A549 (cell line): ENCODE data around the gene LOXHD1. TPM values are rescaled to one million over a fixed set of nuclear protein-coding genes. Genes with fewer than 3 reads are reported as not detected.

Source experiments
- ATAC-seq, 2 experiments: fragments of 200-7000 bp in 1 of 2; fragments of >200 bp in 1 of 2; cut with Nextera tagmentation in 1 of 2; cut with Tn5 transposase in 1 of 2; 3 replicates each; pipeline versions ENCODE4 v1.8.0 to v1.9.1; 2018 to 2020; ENCODE audit warnings: mild to moderate bottlenecking in 1 of 2, moderate library complexity in 1 of 2
- CTCF ChIA-PET: fragments of 300-600 bp; sonication (Branson Sonifier 250); formaldehyde crosslinking; extraction: SDS; loops from one replicate; lab custom pipeline; 2021; ENCODE audit warnings: antibody characterized with exemption, inconsistent platforms; lab: Yijun Ruan, JAX
- POLR2A ChIA-PET: fragments of 350-600 bp; formaldehyde crosslinking; extraction: SDS; loops from one replicate; lab custom pipeline; 2021; ENCODE audit warnings: antibody characterized with exemption, inconsistent platforms; lab: Yijun Ruan, JAX
- DNase-seq, 2 experiments: peaks; one replicate each; pipeline versions ENCODE4 v3.0.0 to v3.0.0-alpha.2; 2011 to 2016; ENCODE audit warnings: low read depth in 1 of 2, low spot score in 1 of 2
- FAIRE-seq: peaks from 2 replicates; lab custom pipeline; 2011; peaks lifted over from hg19 to GRCh38; lab: Jason Lieb, UNC
- H3K27ac ChIP-seq, 2 experiments: fragments of >200 bp; sonication (Bioruptor Twin); formaldehyde crosslinking; 3 replicates each; pipeline ENCODE4 v1.5.1; 2016 to 2017
- H3K4me1 ChIP-seq: fragments of >200 bp; sonication (Bioruptor Twin); formaldehyde crosslinking; 3 replicates; pipeline ENCODE4 v1.6.1; 2016
- H3K4me2 ChIP-seq: fragments of >200 bp; sonication (Bioruptor Twin); formaldehyde crosslinking; 3 replicates; pipeline ENCODE4 v1.6.1; 2016
- H3K4me3 ChIP-seq: fragments of >200 bp; sonication (Bioruptor Twin); formaldehyde crosslinking; 3 replicates; pipeline ENCODE4 v1.5.1; 2016
- H3K9me3 ChIP-seq: fragments of >200 bp; sonication (Bioruptor Twin); formaldehyde crosslinking; 3 replicates; pipeline ENCODE4 v1.6.1; 2016
- BCL3 ChIP-seq: fragments of >200 bp; sonication (Bioruptor Twin); formaldehyde crosslinking; IDR thresholded peaks from 3 replicates; pipeline ENCODE4 v1.6.1; 2016
- CHD4 ChIP-seq: fragments of 200-600 bp; sonication (generic); IDR thresholded peaks from 2 replicates; pipeline ENCODE4 v1.6.1; 2016; ENCODE audit warnings: antibody characterized with exemption, mild to moderate bottlenecking, borderline replicate concordance
- CTCF ChIP-seq: fragments of >200 bp; sonication (Bioruptor Twin); formaldehyde crosslinking; IDR thresholded peaks from 3 replicates; pipeline ENCODE4 v1.5.1; 2016
- EHF ChIP-seq: fragments of 250-450 bp; sonication (Bioruptor Pico); IDR thresholded peaks from 2 replicates; pipeline ENCODE4 v1.5.0; 2020; ENCODE audit warnings: mild to moderate bottlenecking
- FOXS1 ChIP-seq: fragments of 250-450 bp; sonication (Bioruptor Pico); IDR thresholded peaks from 2 replicates; pipeline ENCODE4 v1.5.0; 2020; ENCODE audit warnings: mild to moderate bottlenecking, moderate library complexity
- GATA3 ChIP-seq: IDR thresholded peaks from 2 replicates; pipeline ENCODE4 v1.6.1; 2012; ENCODE audit warnings: borderline replicate concordance
- HDAC2 ChIP-seq: fragments of 200-600 bp; sonication (generic); IDR thresholded peaks from 2 replicates; pipeline ENCODE4 v1.6.1; 2016
- HOXB13 ChIP-seq: fragments of 250-450 bp; sonication (Bioruptor Pico); IDR thresholded peaks from 2 replicates; pipeline ENCODE4 v1.5.0; 2020; ENCODE audit warnings: low read depth, mild to moderate bottlenecking, moderate library complexity
- HOXB5 ChIP-seq: fragments of 250-450 bp; sonication (Bioruptor Pico); IDR thresholded peaks from 2 replicates; pipeline ENCODE4 v1.5.0; 2020; ENCODE audit warnings: mild to moderate bottlenecking, moderate library complexity
- JUN ChIP-seq, 2 experiments: fragments of >200 bp; sonication (Bioruptor Twin); formaldehyde crosslinking; IDR thresholded peaks; 2 replicates in 1 of 2; 3 replicates in 1 of 2; pipeline ENCODE4 v1.6.1; 2016 to 2017
- JUNB ChIP-seq: fragments of >200 bp; sonication (Bioruptor Twin); formaldehyde crosslinking; IDR thresholded peaks from 2 replicates; pipeline ENCODE4 v1.6.1; 2016
- KDM1A ChIP-seq: fragments of 200-600 bp; sonication (generic); IDR thresholded peaks from 2 replicates; pipeline ENCODE4 v1.6.1; 2016; ENCODE audit warnings: low read depth, mild to moderate bottlenecking
- MAZ ChIP-seq: fragments of 150-350 bp; IDR thresholded peaks from 2 replicates; pipeline ENCODE4 v1.6.1; 2014; ENCODE audit warnings: antibody characterized with exemption, low read depth, low read length, borderline replicate concordance
- MYC ChIP-seq: IDR thresholded peaks from 2 replicates; pipeline ENCODE4 v1.6.1; 2012; ENCODE audit warnings: mild to moderate bottlenecking, inconsistent platforms, low read length, improper control_type of control experiment, borderline replicate concordance
- NR3C1 ChIP-seq: fragments of >200 bp; sonication (Bioruptor Twin); formaldehyde crosslinking; IDR thresholded peaks from 3 replicates; pipeline ENCODE4 v1.6.1; 2017
- PBX3 ChIP-seq: IDR thresholded peaks from 2 replicates; pipeline ENCODE4 v1.6.1; 2012
- PHF8 ChIP-seq: fragments of 200-600 bp; sonication (generic); IDR thresholded peaks from 2 replicates; pipeline ENCODE4 v1.6.1; 2016; ENCODE audit warnings: low read depth, mild to moderate bottlenecking, antibody characterized with exemption, moderate library complexity, borderline replicate concordance
- RFX5 ChIP-seq: fragments of 450-650 bp; IDR thresholded peaks from 2 replicates; pipeline ENCODE4 v1.7.1; 2014; ENCODE audit warnings: antibody characterized with exemption, mild to moderate bottlenecking, moderate library complexity
- RNF2 ChIP-seq: fragments of 200-600 bp; sonication (generic); IDR thresholded peaks from 2 replicates; pipeline ENCODE4 v1.6.1; 2016; ENCODE audit warnings: low read depth, mild to moderate bottlenecking, antibody characterized with exemption, moderate library complexity, borderline replicate concordance
- SREBF2 ChIP-seq: fragments of 450-650 bp; IDR thresholded peaks from 2 replicates; pipeline ENCODE4 v1.6.1; 2014; ENCODE audit warnings: mild to moderate bottlenecking, moderate library complexity
- ZC3H11A ChIP-seq: fragments of 450-650 bp; IDR thresholded peaks from 2 replicates; pipeline ENCODE4 v1.6.1; 2014; ENCODE audit warnings: antibody characterized with exemption, mild to moderate bottlenecking
- ZFP36 ChIP-seq: fragments of 450-650 bp; IDR thresholded peaks from 2 replicates; pipeline ENCODE4 v1.6.1; 2014; ENCODE audit warnings: borderline replicate concordance; ENCODE audit not compliant: partially characterized antibody
- WGBS: methylation state at CpG from one replicate; pipeline ENCODE4 v1.1.6; 2017; ENCODE audit errors: missing lambda C conversion rate; 5-methylcytosine and 5-hydroxymethylcytosine counted together
- polyA plus RNA-seq, 4 experiments: library from polyadenylated mRNA; depleted of rRNA in 3 of 4; stranded (reverse); fragments of >200 nt; fragmentation: RNase III in 1 of 4; extraction: RNeasy Plus Mini Kit Qiagen cat#74134 plus additional on column Dnase treatment in 1 of 4; gene quantifications; 2 replicates in 3 of 4; 3 replicates in 1 of 4; pipeline ENCODE4 v1.2.3, GENCODE V29; 2011 to 2017

LOXHD1 gene
- polyA plus RNA-seq, 2 of the 4 experiments (the other 2 are of a cell fraction): not detected

- Histone ChIP-seq H3K9me3 (no peaks in the 10 kb centered on the region), H3K27ac (no peak overlapping the region), H3K4me1 (no peaks in the 10 kb centered on the region), H3K4me2 (no peak overlapping the region), H3K4me3 (no peak overlapping the region)
- FAIRE-seq: no peak
- CTCF ChIA-PET: no interaction called here
- DNase-seq: no peak
- POLR2A ChIA-PET: no interaction called here
- ATAC-seq: no peak
- TF ChIP-seq GATA3 (no peak), ZC3H11A (no peak), SREBF2 (no peak), HDAC2 (no peak), HOXB5 (CRISPR knock-in tag) (no peak), ZFP36 (no peak), CTCF (no peak), RFX5 (no peak), CHD4 (no peak)
Measured at GRCh38 chr18:46696702-46697101, 39.7 kb upstream of the LOXHD1 start.

GRCh38 chr18:46696268-46696667, 39.2 kb upstream of the LOXHD1 start:
- Histone ChIP-seq H3K4me1 (no peaks in the 10 kb centered on the region), H3K4me2 (no peak overlapping the region), H3K27ac (no peak overlapping the region), H3K9me3 (no peaks in the 10 kb centered on the region), H3K4me3 (no peak overlapping the region)
- CTCF ChIA-PET: no interaction called here
- FAIRE-seq (no peak), DNase-seq (no peak), ATAC-seq (no peak)
- POLR2A ChIA-PET: no interaction called here
- TF ChIP-seq EHF (no peak), NR3C1 (no peak), PBX3 (no peak), MAZ (no peak), CHD4 (no peak), JUN (IDR thresholded peaks at IDR 0.05) (no peak), JUNB (no peak)
- 38% methylated on average over 3 of the region's 3 CpGs for WGBS

GRCh38 chr18:46693996-46694395, 37.0 kb upstream of the LOXHD1 start:
- Histone ChIP-seq H3K4me1 (no peaks in the 10 kb centered on the region), H3K27ac (no peak overlapping the region), H3K9me3 (no peaks in the 10 kb centered on the region), H3K4me2 (no peak overlapping the region), H3K4me3 (no peak overlapping the region)
- ChIA-PET CTCF (interaction anchor here (0.9 to 1.4 kb wide), 3 partner anchors 8 to 36 kb away, joined by 4 to 5 read pairs (median 4); no protein-coding TSS in a partner anchor), POLR2A (no interaction called here)
- TF ChIP-seq RNF2: no peak
- TF ChIP-seq BCL3: no peak
- TF ChIP-seq CHD4: no peak
- TF ChIP-seq FOXS1 (CRISPR knock-in tag): no peak
- TF ChIP-seq HOXB13 (CRISPR knock-in tag): no peak
- TF ChIP-seq PHF8: no peak
- TF ChIP-seq KDM1A: no peak
- no peak for TF ChIP-seq MYC
- TF ChIP-seq HOXB5 (CRISPR knock-in tag): no peak
- no peak for DNase-seq
- WGBS: 83% methylated on average over 2 of the region's 2 CpGs
- ATAC-seq: no peak
- FAIRE-seq: no peak
